Inflammatory macrophage treated with lipopolysaccharide for 1 hour (primary cell): ENCODE measurements around the gene ATP8A2.
"Not testable (repeated sequence)": the region's sequence is repeated elsewhere in the genome, so short reads cannot be mapped to it uniquely, and the experiment has no call there.

Experiments
- DNase-seq, 2 donors: peaks; one replicate each; pipeline ENCODE4 v3.0.0-alpha.2; 2020 to 2022

ATP8A2 gene

DNA sequence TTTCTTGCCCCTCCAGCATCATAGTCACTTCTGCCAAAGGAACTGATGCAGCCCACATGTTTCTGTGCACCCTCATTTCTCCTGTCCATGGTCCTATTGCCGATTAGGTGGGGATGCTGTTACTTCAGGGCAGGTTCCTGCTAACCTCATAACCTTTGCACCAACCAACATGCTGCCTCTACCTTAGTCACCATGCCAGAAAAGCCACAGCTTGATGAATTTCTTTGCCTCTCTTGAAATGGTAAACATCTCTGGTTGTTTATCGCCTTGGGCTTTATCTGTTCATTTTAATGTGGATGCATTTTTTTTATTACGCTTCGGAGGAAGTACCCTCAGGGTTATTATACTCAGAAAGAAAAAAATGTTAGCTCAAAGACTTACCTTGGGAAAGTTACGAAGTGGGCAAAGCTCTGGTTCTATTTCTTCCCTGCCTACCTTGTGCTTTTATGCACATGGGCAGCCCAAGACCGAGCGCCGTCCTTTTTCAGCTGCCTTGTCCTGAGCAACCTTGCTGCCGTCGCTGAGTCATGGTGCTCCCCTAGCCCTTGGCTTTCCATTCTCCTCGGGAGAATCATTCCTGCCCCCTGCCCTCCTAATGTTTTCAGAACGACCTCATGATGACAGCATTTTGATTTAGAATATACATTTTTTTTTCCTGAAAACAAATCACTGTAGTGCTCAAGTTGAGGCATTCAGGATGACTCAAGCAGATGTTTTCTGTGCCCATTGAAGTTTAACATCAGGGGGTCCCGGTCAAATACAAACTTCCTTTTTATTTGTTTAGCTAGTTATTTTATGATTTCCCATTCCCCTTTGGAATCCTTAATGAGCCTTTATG, 400.1 kb downstream of the ATP8A2 start:
- no peak for DNase-seq

DNA sequence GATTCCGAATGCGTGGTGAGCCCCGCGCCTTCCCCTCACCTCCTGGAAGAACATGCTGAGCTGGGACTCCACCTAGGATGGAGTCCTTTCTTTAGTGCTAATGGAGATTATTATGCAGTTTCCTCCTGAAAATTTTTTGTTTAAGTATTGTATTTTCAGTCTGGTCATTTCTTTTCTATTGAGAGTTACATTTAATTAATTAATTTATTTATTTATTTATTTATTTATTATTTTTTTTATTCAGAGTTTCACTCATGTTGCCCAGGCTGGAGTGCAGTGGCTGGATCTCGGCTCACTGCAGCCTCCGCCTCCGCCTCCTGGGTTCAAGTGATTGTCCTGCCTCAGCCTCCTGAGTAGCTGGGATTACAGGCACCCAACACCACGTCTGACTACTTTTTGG, 400.8 kb downstream of the ATP8A2 start:
- not testable (repeated sequence) for DNase-seq

DNA sequence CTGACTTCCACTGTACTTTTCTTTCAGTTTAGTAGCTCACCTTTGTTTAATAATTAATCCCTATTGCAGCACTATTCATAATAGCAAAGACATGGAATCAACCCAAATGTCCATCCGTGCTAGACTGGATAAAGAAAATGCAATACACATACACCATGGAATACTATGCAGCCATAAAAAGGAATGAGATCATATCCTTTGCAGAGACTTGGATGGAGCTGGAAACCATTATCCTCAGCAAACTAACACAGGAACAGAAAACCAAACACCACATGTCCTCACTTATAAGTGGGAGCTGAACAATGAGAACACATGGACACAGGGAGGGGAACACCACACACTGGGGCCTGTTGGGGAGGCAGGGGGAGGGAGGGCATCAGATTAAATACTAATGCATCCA, 402.3 kb downstream of the ATP8A2 start:
- not testable (repeated sequence) for DNase-seq

DNA sequence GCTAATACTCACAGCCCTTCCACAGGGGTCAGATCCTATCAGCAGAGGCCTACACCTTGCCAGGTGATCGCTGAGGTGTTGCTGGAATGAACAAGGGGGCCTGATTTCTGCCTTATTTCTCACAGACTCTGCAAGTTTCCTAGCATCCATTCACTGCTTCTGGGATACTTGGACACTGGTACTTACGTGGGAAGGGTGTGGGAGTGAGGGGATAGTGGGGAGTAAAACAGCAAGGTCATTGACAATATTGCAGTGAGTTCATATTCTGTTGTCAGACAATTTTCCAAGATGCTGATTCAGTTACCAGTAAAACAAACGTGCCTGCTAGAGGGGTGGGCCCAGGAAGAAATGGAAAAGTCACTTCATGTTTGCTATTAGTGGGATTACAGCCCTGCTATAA, 403.5 kb downstream of the ATP8A2 start:
- no peak for DNase-seq

DNA sequence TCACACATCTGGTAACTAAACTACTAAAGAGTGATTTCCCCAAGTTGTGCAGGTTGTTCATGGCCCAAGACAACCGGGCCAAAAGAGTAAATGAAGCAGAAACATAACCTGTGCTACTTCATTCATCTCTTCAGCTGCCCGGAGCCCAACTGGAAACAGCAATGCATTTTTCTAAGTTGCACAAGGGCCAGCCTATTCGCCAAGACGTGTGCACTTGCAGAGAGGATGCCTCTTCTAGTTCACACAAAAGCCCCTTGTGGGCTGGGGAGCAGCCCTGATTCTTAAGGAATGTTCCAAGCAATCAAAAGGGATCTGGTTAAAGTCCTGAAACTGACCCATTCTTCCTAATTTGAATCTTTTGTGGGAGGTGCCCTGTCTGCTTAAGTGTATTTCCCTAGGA, 404.2 kb downstream of the ATP8A2 start:
- DNase-seq, result no peak

DNA sequence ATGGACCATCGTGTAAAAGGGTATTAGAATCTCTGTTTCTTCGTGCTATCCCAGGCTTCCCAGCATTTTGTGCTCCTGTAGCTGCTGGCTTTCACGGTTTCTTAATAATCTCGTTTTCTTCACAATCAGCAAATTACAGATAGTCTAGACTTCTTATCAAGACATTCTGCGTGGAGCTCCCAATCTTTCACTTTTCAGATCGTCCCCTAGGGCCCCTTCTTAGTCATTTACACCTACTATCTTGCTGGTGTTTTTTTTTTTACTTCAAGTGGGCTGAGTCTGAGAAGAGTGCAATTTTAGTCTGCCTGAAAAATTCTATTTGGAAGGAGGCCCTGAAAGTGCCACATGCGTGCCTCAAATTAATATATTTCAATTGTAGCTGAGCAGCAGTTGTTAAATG, 404.9 kb downstream of the ATP8A2 start:
- DNase-seq, result no peak

DNA sequence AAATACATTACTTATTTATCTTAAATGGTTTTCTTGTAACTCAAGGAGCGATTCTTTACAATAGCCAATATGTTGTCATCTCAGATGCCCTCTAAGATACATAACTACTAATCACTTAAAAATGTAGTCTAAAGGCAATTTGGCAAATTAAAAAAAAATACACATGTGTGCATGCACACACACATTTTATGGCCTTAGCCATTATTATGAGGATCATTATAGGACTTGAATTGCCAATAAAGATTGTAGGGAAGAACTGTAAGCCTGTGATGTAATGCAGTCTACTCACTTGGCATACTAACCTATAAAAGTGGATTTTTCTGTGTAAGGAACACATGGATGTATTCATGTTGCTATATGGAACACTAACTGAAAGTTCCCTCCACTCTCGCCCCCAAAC, 405.7 kb downstream of the ATP8A2 start:
- no peak for DNase-seq

DNA sequence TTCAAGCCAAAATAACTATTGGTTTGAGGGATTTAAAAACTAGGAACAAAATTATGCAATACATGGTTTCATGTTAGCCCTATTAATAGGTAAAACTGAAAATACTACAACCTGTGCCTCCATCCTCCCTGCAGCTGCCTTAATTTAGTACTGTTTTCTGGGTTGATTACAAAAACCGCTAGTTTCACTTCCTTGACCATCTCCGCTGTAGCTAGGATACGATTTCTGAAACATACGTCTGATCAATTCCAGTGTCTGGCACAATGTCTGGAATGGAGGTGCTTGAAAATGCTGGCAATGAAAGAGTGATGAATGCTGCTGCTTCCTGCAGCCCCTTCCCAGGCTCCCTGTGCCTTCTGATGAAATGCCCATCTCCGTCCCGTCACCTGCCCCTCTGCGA, 406.6 kb downstream of the ATP8A2 start:
- DNase-seq, result no peak

DNA sequence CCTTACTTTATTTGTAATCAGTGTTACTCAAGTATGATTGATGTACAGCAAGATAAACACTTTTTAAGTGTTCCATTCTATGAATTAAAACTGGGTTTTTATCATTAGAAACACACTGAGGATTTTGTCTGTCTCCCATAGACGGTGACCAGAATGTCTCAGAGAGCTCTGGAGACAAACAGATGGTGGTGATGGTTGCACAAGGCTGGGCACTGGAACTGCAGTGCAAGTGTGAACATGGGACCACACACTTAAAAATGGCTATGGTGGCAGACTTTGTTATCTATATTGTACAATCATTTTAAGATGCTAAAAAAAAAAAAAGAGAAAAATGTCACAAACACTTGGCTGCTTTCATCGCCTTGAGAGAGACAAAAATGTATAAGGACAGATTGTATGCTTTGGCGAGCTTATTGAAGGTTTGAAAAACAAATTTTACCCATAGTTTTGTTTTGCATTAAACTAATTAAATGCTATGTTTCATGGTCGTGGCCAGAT, 407.1 kb downstream of the ATP8A2 start:
- no peak for DNase-seq

DNA sequence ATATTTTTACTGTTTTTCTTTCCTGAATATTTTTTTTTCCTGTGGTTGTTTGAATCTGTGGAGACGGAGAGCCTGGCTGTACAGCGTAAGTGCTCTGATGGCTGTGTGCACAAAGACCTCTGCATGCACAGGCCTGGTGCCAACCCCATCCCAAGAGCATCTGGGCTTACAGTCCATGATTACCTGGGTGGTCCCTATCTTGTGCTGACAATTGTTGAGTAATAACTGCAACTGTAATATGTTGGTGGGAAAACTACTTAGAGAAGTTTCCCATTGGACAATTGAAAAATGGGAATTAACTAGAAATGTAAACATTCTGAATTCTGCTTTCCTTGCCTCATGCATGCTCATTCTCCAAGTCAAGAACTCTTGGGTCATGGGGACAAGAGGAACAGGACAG, 411.3 kb downstream of the ATP8A2 start:
- no peak for DNase-seq

DNA sequence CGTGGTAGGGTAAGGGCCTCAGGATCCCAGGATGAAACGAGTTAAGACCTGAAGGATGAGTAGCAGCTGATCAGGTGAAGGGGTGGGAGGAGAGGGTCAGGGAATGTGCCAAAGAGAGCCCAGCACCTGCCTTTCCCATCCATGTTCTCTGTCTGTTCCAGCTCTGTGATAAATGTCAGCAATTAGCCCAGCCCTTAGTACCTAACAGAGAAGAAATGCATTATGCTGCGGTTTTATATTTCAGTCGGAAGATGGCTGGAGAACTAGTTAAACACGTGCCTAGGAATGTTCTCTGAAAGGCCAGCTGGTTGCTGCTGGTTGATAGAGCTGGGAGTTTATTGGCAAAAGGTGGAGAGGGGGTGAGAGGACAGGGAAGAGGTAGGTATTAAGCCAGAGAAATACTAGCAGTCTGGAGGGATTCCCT, 411.8 kb downstream of the ATP8A2 start:
- no peak for DNase-seq

DNA sequence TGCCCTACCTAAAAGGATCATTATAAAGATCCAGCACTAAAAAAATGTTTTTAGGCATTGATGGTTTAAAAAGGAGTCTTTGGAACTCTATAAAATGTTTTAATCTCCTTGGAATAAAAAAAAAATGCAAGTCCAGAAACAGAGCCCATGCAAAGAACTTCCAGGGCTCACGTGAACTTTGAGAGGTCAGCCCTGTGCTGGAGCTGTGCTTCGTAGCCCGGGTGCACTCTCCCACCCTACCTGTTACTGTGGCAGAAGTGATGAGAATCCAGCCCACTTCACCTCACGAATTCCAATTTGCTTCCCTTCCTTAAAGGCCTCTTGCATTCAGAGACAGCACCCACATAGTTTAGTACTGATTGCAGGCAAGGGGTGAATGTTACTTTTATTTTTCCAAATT, 412.3 kb downstream of the ATP8A2 start:
- DNase-seq, result no peak

DNA sequence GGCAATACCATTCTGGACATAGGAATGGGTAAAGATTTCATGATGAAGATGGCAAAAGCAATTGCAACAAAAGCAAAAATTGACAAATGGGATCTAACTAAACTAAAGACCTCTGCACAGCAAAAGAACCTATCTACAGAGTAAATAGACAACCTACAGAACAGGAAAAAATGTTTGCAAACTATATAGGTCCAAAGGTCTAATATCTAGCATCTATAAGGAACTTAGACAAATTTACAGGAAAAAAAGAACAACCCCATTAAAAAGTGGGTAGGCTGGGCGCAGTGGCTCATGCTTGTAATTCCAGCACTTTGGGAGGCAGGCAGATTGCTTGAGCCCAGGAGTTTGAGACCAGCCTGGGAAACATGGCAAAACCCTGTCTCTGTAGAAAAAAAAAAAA, 418.4 kb downstream of the ATP8A2 start:
- not testable (repeated sequence) for DNase-seq

DNA sequence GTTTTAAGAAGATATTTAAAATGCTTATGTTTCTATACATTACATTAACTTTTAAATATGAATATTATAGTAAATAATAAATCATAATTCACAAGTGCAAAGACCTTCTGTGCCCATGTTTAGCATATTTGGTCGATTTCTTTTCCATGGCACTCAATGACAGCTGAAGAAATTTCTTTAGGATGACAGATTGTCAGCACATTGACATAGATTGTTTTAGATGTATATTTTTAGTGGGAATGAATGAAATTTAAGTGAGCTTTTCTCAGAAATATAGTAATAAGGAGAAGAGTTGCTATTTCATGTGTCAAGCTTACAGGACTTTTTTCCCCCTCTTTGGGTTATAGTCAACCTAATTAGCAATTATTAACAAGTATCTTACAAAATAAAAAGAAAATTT, 423.5 kb downstream of the ATP8A2 start:
- no peak for DNase-seq

DNA sequence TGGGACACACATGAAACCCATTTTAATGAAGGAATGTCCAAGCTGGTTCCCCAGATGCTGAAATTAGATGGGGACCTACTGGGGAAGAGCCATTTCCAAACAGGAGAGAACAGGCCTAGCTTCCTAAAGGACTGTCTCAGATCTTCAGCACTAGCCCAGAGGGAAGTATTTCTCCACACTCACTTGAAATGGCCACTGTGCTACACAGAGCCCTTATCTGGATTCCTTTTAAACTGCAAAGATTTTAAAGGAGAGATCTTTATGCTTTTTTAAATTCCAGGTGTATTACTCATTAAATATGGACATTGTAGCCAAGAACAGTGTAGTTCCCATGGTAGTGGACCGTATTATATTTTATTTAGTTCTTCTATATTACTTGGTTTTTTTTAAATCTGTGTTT, 424.7 kb downstream of the ATP8A2 start:
- no peak for DNase-seq

DNA sequence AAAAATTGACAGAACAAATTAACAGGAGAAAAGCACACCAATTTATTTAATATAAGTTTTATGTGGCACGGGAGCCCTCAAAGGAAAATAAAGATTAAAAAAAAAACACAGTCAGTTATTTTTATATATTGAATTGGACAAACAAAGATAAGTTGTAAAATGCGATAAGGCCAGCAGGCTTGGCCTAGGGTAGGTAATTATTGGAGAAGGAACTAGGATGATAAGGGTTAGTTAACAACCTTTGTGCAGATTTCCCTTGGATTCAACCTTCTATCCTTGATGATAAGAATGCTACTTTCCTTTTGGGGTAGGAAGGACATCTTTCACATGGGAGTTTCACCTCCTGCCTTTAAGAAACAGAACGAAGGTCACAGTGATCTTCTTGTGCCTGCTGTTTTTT, 427.2 kb downstream of the ATP8A2 start:
- no peak for DNase-seq

DNA sequence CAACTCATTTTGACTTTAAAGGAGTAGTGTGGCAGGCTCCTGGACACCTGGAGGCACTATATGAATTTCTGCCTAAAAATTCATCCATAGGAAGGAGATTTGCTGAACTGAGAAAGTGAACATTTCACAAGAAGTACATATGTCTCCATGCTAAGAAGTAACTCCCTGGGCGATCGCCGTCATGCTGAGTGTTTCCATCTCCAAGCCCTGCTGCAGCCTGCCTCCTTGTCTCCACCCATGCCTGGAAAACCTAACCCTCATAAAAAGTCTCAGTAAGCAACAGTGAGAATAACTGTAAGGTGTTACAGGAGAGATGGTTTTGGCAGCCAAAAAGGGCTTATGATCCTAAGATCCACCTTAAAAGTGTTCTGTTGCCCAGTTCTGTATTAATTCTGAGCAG, 428.7 kb downstream of the ATP8A2 start:
- no peak for DNase-seq

DNA sequence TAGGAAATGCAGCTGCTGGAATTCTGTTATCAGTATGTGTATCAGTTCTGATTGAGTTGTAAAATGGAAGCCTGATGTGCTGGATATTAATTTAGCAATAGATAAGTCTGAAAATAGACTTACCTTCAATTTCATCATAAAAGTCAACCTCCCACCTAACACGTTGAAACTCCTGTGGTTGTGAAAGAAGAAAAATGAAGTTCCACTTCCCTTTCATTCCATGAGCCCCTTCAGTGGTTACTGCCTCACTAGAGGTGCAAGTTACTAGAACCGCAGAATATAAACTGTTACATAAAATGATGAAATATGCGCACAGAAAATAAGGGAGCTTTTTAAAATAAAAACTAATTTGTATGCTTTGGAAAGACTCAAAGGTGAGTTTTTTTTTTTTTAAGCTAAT, 430.8 kb downstream of the ATP8A2 start:
- no peak for DNase-seq

DNA sequence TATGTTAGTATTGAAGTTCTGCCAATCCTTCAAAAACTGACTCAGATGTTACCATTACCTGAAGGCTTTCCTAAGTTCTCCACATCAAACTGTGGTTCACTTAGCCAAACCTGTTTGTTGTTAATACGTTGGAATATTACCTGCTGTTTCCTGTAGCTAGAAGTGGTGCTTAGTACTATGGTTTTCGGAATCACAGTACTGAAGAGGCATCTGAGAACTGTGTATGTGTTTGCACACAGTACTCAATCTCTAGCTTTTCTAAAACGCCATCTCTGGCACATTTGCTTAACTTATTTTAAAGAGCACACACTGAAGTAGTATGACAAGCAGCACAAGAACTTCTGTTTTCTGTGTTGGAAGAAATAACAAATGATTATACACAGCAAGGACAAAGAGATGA, 431.9 kb downstream of the ATP8A2 start:
- DNase-seq, result no peak

DNA sequence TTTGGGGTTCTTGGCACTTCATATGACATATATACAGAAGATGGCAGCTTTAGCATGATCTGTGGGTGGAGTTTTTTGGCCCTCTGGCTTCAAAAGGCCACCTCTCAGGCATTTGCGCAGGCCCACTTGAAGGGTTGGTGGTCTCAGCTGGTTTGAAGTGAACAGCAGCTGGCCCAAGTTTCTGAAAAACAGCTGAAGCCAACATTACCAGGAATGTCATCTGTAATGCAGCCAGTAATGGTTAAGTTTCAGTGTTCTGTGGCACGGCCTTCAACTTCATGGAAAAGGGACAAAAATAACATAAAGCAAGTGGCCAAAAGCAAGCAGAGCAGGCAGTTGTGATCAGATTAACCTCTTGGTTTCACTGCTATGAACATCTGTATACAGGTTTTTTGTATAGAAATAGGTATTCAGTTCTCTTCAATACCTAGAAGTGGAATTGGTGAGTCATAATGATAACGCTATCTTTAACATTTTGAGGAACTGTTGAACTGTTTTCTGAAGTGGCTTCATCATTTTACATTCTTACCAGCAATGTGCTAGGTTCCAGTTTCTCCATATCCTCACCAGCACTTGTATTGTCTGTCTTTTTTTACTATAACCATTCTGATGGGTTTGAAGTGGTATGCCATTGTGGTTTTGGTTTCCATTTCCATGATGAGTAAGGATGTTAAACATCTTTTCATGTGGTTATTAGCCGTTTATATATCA, 434.6 kb downstream of the ATP8A2 start:
- DNase-seq, result no peak

DNA sequence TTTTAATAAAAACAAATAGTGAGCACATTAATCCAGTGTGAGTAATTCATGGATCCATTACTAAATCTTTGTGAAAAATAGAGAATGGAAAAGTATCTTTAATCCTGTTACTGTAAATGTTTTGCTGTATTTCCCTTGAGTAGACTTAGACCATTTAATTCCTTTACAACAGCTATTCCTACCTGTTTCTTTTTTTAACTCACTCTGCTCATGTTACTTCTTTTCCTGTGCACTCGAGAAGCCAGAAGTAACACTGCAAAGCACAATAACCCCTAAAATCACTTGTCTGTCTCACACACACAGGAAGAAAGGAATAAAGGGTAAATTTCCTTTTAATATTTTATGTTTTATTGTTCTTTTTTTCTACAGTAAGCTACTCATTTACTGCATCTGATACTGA, 435.8 kb downstream of the ATP8A2 start:
- no peak for DNase-seq

DNA sequence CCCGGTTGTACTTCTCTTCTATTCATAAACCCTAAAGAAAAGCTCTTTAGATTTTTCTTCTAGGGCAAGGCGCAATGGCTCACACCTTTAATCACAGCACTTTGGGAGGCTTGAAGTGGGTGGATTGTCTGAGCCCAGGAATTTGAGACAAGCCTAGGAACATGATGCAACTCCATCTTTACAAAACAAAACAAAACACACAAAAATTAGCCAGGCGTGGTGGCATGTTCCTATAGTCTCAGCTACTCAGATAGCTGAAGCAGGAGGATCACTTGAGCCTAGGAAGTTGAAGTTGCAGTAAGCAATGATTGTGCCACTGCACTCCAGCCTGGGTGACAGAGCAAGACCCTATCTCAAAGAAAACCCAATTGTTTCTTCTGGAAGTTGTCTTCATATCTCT, 439.7 kb downstream of the ATP8A2 start:
- no peak for DNase-seq

DNA sequence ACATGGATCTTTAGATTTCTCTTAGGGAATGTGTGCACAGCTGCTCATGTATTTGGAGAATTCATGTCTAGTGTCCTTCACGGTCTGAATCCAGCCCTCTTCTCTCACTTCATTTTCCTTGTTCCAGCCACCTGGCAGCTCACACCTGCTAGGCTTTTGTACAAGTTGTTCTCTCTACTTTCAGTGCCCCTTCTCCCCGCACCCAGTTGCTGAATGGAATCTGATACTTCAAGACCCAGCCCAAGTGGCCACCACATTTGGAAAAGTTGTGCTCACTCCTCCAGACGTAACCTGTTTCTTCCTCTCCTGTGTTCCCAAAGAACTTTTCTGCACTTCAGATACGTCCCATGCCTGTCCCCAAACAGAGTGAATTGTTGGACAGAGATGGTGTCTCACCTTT, 444.5 kb downstream of the ATP8A2 start:
- DNase-seq, result no peak

DNA sequence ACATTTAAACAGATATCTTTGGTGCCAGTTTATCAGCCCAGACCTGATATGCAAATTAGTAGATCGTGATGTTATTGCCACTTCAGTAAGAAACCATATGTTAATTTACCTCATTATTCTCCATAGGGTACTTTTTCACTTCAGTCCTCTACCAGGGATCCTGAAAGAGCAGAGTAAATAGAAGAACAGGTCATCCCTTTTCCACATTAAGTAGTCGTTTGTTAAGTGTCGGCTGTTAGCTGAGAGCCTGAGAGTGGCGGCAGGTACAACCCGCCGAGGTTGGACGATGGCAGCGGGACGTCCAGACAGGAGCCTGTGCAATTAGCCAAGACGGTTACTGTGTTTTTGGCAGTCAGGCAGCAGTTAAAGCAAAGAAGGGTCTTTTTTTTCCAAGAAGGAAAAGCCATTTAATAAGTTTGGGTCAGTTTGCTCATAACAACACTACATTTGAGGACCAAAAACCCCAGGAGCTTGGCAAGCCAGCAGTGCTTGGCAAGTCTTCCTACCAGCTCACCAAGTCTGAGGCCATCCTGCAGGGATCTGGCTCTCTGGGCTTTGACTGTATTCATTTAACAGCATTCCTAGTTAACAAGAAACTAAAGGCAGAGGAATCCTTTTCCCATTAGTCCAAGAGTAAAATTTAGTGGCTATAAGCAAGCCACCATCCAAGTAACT, 448.2 kb downstream of the ATP8A2 start:
- no peak for DNase-seq
